Subcutaneous abdominal adipose tissue (tissue), 5 donors: ENCODE data around the gene CLECL1.
"Not testable (repeated sequence)": the region's sequence is repeated elsewhere in the genome, so short reads cannot be mapped to it uniquely, and the experiment has no call there.

Experiments used
- H3K27ac ChIP-seq: one replicate; pipeline ENCODE4 v1.7.0; 2013; ENCODE audit warnings: low read depth, mild to moderate bottlenecking, inconsistent platforms, low read length, moderate library complexity
- H3K27me3 ChIP-seq, 5 donors: one replicate each; pipeline ENCODE4 v1.7.0; 2013; ENCODE audit warnings: low read length in 5 of 5, inconsistent platforms in 1 of 5; ENCODE audit not compliant: control insufficient read depth in 5 of 5, insufficient read depth in 4 of 5
- H3K36me3 ChIP-seq, 5 donors: one replicate each; pipeline ENCODE4 v1.7.0; 2013; ENCODE audit warnings: low read length in 5 of 5; ENCODE audit not compliant: control insufficient read depth in 5 of 5, insufficient read depth in 5 of 5
- H3K4me1 ChIP-seq, 5 donors: one replicate each; pipeline ENCODE4 v1.7.0; 2013; ENCODE audit warnings: low read length in 5 of 5, mild to moderate bottlenecking in 3 of 5, moderate library complexity in 1 of 5; ENCODE audit not compliant: control insufficient read depth in 5 of 5, insufficient read depth in 5 of 5
- H3K4me3 ChIP-seq, 5 donors: one replicate each; pipeline ENCODE4 v1.7.0; 2013; ENCODE audit warnings: low read length in 5 of 5, low read depth in 1 of 5
- H3K9ac ChIP-seq, 5 donors: one replicate each; pipeline ENCODE4 v1.7.0; 2013; ENCODE audit warnings: low read length in 5 of 5, mild to moderate bottlenecking in 4 of 5, moderate library complexity in 3 of 5
- H3K9me3 ChIP-seq, 5 donors: one replicate each; pipeline ENCODE4 v1.7.0; 2013; ENCODE audit warnings: low read length in 5 of 5; ENCODE audit not compliant: control insufficient read depth in 5 of 5
- donor health status: healthy.
- donor health status: healthy.
- donor health status: healthy.
- donor health status: healthy.
- donor health status: healthy.

Gene CLECL1

DNA sequence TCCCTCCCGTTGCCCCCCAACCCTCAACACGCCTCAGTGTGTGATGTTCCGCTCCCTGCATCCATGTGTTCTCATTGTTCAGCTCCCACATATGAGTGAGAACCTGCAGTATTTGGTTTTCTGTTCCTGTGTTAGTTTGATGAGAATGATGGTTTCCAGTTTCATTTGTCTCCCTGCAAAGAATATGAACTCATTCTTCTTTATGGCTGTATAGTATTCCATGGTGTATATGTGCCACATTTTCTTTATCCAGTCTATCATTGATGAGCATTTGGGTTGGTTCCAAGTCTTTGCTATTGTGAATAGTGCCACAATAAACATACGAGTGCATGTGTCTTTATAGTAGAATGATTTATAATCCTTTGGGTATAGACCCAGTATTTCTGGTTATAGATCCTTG is 50.4 kb downstream of the CLECL1 start:
- H3K9me3 ChIP-seq, H3K9ac ChIP-seq, H3K27me3 ChIP-seq, H3K4me1 ChIP-seq, H3K4me3 ChIP-seq, H3K27ac ChIP-seq: not testable (repeated sequence)
- peaks cover 3 to 13% (median 6%) of the 10 kb centered on the region in 5 donors for H3K36me3 ChIP-seq

DNA sequence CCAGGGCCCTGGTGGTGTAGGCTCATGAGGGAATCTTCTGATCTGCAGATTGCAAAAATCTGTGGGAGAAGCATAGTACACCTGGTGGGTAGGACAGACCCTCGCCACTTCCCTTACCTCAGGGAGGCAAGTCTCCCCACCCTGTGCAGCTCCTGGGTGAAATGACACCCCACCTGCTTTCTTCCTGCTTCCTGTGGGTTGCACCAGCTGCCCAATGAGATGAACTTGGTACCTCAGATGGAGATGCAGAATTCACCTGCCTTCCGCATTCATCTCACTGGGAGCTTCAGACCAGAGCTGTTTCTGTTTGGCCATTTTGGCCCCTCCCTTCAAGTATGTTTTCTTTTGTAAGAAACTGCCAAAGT is 58.7 kb downstream of the CLECL1 start:
- H3K9ac ChIP-seq = no peak overlapping the region
- no peaks in the 10 kb centered on the region for H3K36me3 ChIP-seq
- H3K4me3 ChIP-seq = no peak overlapping the region
- H3K9me3 ChIP-seq = no peaks in the 10 kb centered on the region
- peaks cover 0 to 14% (median 6%) of the 10 kb centered on the region in 5 donors for H3K4me1 ChIP-seq
- no peak overlapping the region for H3K27ac ChIP-seq
- H3K27me3 ChIP-seq = no peaks in the 10 kb centered on the region

DNA sequence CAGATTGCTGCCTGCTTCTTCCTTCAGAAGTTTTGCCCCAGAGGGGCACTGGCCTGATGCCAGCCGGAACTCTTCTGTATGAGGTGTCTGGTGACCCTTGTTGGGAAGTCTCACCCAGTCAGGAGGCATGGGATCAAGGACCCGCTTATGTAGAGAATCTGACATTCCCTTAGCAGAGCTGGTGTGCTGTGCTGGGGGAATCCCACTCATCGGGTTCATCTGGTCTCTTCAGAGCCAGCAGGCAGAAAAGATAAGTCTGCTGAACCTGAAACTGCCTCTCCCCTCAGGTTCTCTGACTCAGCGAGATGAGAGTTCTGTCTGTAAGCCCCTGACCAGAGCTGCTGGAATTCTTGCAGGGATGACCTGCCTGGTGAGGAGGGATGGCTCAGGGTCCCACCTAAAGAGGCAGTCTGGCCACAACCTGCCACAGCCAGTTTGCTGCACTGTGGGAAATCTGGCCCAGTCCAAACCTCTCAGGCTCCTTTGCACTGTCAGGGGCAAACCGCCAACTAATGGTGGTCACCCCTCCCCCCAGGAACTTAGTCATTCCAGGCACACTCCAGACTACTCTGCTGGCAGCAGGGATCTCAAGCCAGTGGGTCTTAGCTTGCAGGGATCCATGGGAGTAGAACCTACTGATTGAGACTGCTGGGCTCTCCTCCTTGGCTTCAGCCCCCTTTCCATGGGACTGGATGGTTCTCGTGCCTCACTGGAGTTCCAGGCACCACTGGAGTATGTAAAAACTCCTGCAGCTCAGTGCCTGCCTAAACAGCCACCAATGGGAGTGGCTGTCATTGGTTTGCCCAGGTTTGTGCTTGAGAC is 59.3 kb downstream of the CLECL1 start:
- no peaks in the 10 kb centered on the region for H3K36me3 ChIP-seq
- peaks cover 0 to 14% (median 6%) of the 10 kb centered on the region in 5 donors for H3K4me1 ChIP-seq
- no peak overlapping the region for H3K4me3 ChIP-seq
- no peak overlapping the region for H3K27ac ChIP-seq
- H3K27me3 ChIP-seq = no peaks in the 10 kb centered on the region
- H3K9ac ChIP-seq = peak overlapping the region in 1 of 5 donors; percentile 8
- no peaks in the 10 kb centered on the region for H3K9me3 ChIP-seq
